PC-3 (cell line): ENCODE data around the gene CRHBP. TPM values are rescaled to one million over a fixed set of nuclear protein-coding genes. Genes with fewer than 3 reads are reported as not detected.
"Not testable (repeated sequence)": the region's sequence is repeated elsewhere in the genome, so short reads cannot be mapped to it uniquely, and the experiment has no call there.

Source experiments
- ATAC-seq: fragments of 200-7000 bp; cut with Tn5 transposase; 2 replicates; pipeline ENCODE4 v1.9.1; 2020; ENCODE audit warnings: mild to moderate bottlenecking, moderate library complexity
- BruUV-seq: library from RNA; stranded (reverse); fragments of 400-500 nt; replicated peaks from 2 replicates; lab custom pipeline; 2021; lab: Mats Ljungman, UMichigan
- CTCF ChIA-PET: fragments of 300-600 bp; sonication (Branson Sonifier 250); formaldehyde crosslinking; loops from one replicate; lab custom pipeline; 2022; ENCODE audit warnings: antibody characterized with exemption; lab: Charles Lee
- POLR2A ChIA-PET: fragments of 300-600 bp; sonication (Branson Sonifier 250); formaldehyde crosslinking; loops from one replicate; lab custom pipeline; 2022; ENCODE audit warnings: antibody characterized with exemption; ENCODE audit not compliant: unreplicated experiment; lab: Charles Lee
- DNase-seq: peaks from one replicate; pipeline ENCODE4 v3.0.0-alpha.2; 2015
- H2AFZ ChIP-seq: fragments of 300-600 bp; sonication (generic); 2 replicates; pipeline ENCODE4 v1.6.0; 2016; ENCODE audit warnings: antibody characterized with exemption, low read length
- H3F3A ChIP-seq: fragments of 300-600 bp; sonication (generic); one replicate; pipeline ENCODE4 v1.6.0; 2017; ENCODE audit warnings: antibody characterized with exemption, low read length, control low read depth, mild to moderate bottlenecking; ENCODE audit not compliant: unreplicated experiment
- H3K27ac ChIP-seq: fragments of 300-600 bp; sonication (generic); 2 replicates; pipeline ENCODE4 v1.5.1; 2016; ENCODE audit warnings: mild to moderate bottlenecking, low read length
- H3K27me3 ChIP-seq: fragments of 300-600 bp; sonication (generic); 2 replicates; pipeline ENCODE4 v1.6.1; 2016; ENCODE audit warnings: low read length, mixed read lengths
- H3K36me3 ChIP-seq: fragments of 300-600 bp; sonication (generic); 2 replicates; pipeline ENCODE4 v1.6.1; 2016; ENCODE audit warnings: low read depth, mixed run types, low read length, mixed read lengths
- H3K4me1 ChIP-seq: fragments of 300-600 bp; sonication (generic); 2 replicates; pipeline ENCODE4 v1.5.1; 2016; ENCODE audit warnings: low read length; ENCODE audit not compliant: insufficient read depth
- H3K4me2 ChIP-seq: fragments of 300-600 bp; sonication (generic); 2 replicates; pipeline ENCODE4 v1.6.0; 2016; ENCODE audit warnings: low read length
- H3K4me3 ChIP-seq: fragments of 300-600 bp; sonication (generic); 2 replicates; pipeline ENCODE4 v1.5.1; 2016; ENCODE audit warnings: mild to moderate bottlenecking, low read length, mixed read lengths
- H3K79me2 ChIP-seq: fragments of 300-600 bp; sonication (generic); 2 replicates; pipeline ENCODE4 v1.6.1; 2017; ENCODE audit warnings: low read length, mixed read lengths
- H3K9ac ChIP-seq: fragments of 300-600 bp; sonication (generic); 2 replicates; pipeline ENCODE4 v1.6.0; 2016; ENCODE audit warnings: mild to moderate bottlenecking, low read length
- H3K9me2 ChIP-seq: fragments of 300-600 bp; sonication (generic); replicated peaks from 2 replicates; pipeline ENCODE4 v1.6.1; 2016; ENCODE audit warnings: mixed run types, low read length, mixed read lengths
- H3K9me3 ChIP-seq: fragments of 300-600 bp; sonication (generic); 2 replicates; pipeline ENCODE4 v1.6.1; 2016; ENCODE audit warnings: low read length, mixed read lengths
- H4K20me1 ChIP-seq: fragments of 300-600 bp; sonication (generic); 2 replicates; pipeline ENCODE4 v1.6.1; 2016; ENCODE audit warnings: low read length, mixed read lengths
- CTCF ChIP-seq: fragments of 300-600 bp; sonication (generic); conservative IDR thresholded peaks from 2 replicates; pipeline ENCODE4 v1.5.1; 2017; ENCODE audit warnings: antibody characterized with exemption, low read depth, mild to moderate bottlenecking, low read length
- EZH2 ChIP-seq: fragments of 300-600 bp; sonication (generic); IDR thresholded peaks from one replicate; pipeline ENCODE4 v1.6.1; 2017; ENCODE audit warnings: antibody characterized with exemption, mild to moderate bottlenecking, low read length; ENCODE audit not compliant: unreplicated experiment
- EZH2phosphoT487 ChIP-seq: fragments of 300-600 bp; sonication (generic); IDR thresholded peaks from 2 replicates; pipeline ENCODE4 v1.6.1; 2018; ENCODE audit warnings: mild to moderate bottlenecking, antibody characterized with exemption, low read length, borderline replicate concordance
- intact Hi-C: fragments of 100-400 bp; cut with micrococcal nuclease; formaldehyde crosslinking; loops from 2 replicates; pipeline ENCODE4 v1.9.0; 2023
- total RNA-seq: library from RNA; depleted of rRNA; stranded (reverse); fragments of >200 nt; gene quantifications from 2 replicates; pipeline ENCODE4 v1.2.3, GENCODE V29; 2014

Gene CRHBP
- total RNA-seq, 1 experiment from 2014 or later: not detected

- CTCF ChIA-PET: no interaction called here
- H3K4me3 ChIP-seq: no peak overlapping the region
- BruUV-seq: no TSS peak
Measured at GRCh38 chr5:76994337-76994736, 41.5 kb downstream of the CRHBP start.

DNA sequence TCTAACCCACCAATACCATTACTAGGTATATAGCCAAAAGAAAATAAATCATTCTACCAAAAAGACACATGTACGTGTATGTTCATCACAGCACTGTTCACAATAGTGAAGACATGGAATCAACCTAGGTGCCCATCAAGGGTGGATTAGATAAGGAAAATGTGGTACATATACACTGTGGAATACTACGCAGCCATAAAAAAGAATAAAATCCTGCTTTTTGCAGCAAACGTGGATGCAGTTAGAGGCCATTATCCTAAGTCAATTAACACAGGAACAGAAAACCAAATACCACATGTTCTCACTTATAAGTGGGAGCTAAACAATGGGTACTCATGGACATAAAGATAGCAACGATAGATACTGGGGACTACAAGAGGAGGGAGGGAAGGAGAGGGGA lies 45.4 kb downstream of the CRHBP start:
- POLR2A ChIA-PET, H3K4me1 ChIP-seq, ATAC-seq, DNase-seq, H3K9me2 ChIP-seq, BruUV-seq, H3K9me3 ChIP-seq, H2AFZ ChIP-seq, H3K27ac ChIP-seq, H3K27me3 ChIP-seq, H3K36me3 ChIP-seq, H3K9ac ChIP-seq, H3F3A ChIP-seq, H4K20me1 ChIP-seq, H3K4me3 ChIP-seq, CTCF ChIA-PET, H3K79me2 ChIP-seq, H3K4me2 ChIP-seq, intact Hi-C loops: not testable (repeated sequence)

More at GRCh38 chr5:76994337-76994736, 41.5 kb downstream of the CRHBP start:
- Histone ChIP-seq H3F3A (no peaks in the 10 kb centered on the region), H3K79me2 (no peaks in the 10 kb centered on the region), H3K27me3 (no peaks in the 10 kb centered on the region), H3K4me2 (no peak overlapping the region), H4K20me1 (no peaks in the 10 kb centered on the region), H3K9me2 (no peaks in the 10 kb centered on the region), H3K9ac (no peak overlapping the region), H2AFZ (no peak overlapping the region), H3K27ac (peak overlapping the region; percentile 76; the same call in 1 of the 2 replicates), H3K36me3 (no peaks in the 10 kb centered on the region), H3K4me1 (peaks cover 7% of the 10 kb centered on the region; the same call in 1 of the 2 replicates), H3K9me3 (no peaks in the 10 kb centered on the region)
- intact Hi-C loops: no loop called here
- POLR2A ChIA-PET: no interaction called here
- TF ChIP-seq EZH2phosphoT487 (no peak), EZH2 (no peak), CTCF (no peak)
- DNase-seq: peak; percentile 65
- ATAC-seq: peak; percentile 97

GRCh38 chr5:76999451-76999850 lies 46.6 kb downstream of the CRHBP start:
- H3K4me1 ChIP-seq: no peaks in the 10 kb centered on the region
- intact Hi-C loops: no loop called here
- no peaks in the 10 kb centered on the region for H3K79me2 ChIP-seq
- no peaks in the 10 kb centered on the region for H3K27me3 ChIP-seq
- H3K36me3 ChIP-seq: no peaks in the 10 kb centered on the region
- H2AFZ ChIP-seq: no peak overlapping the region
- ChIA-PET CTCF (no interaction called here), POLR2A (no interaction called here)
- ATAC-seq (no peak), DNase-seq (peak; percentile 38)
- no peaks in the 10 kb centered on the region for H3K9me2 ChIP-seq
- no peak overlapping the region for H3K4me3 ChIP-seq
- H3F3A ChIP-seq: no peaks in the 10 kb centered on the region
- H3K27ac ChIP-seq: no peak overlapping the region
- no peaks in the 10 kb centered on the region for H4K20me1 ChIP-seq
- H3K4me2 ChIP-seq: no peak overlapping the region
- BruUV-seq: no TSS peak
- no peaks in the 10 kb centered on the region for H3K9me3 ChIP-seq
- no peak overlapping the region for H3K9ac ChIP-seq
- no peak for TF ChIP-seq CTCF
- no peak for TF ChIP-seq EZH2phosphoT487
- TF ChIP-seq EZH2: no peak
